Caco-2 (cell line): ENCODE measurements around the gene SNX20. TPM values are rescaled to one million over a fixed set of nuclear protein-coding genes. Genes with fewer than 3 reads are reported as not detected.

Experiments used
- BruUV-seq: library from RNA; stranded (reverse); fragments of 400-500 nt; replicated peaks from 2 replicates; lab custom pipeline; 2021; lab: Mats Ljungman, UMichigan
- CTCF ChIA-PET: fragments of 300-600 bp; sonication (Branson Sonifier 250); formaldehyde crosslinking; loops from one replicate; lab custom pipeline; 2022; ENCODE audit warnings: antibody characterized with exemption; lab: Charles Lee
- POLR2A ChIA-PET: fragments of 300-600 bp; sonication (Branson Sonifier 250); formaldehyde crosslinking; loops from one replicate; lab custom pipeline; 2022; ENCODE audit warnings: antibody characterized with exemption; lab: Charles Lee
- DNase-seq, 2 experiments: peaks; one replicate each; pipeline versions ENCODE4 v3.0.0 to v3.0.0-alpha.2; 2020 to 2022
- H3K27me3 ChIP-seq: replicated peaks from 2 replicates; pipeline ENCODE4 v1.6.0; 2011; ENCODE audit warnings: low read length; ENCODE audit not compliant: control insufficient read depth, insufficient read depth
- H3K36me3 ChIP-seq: 2 replicates; pipeline ENCODE4 v1.5.1; 2011; ENCODE audit warnings: low read length; ENCODE audit not compliant: control insufficient read depth, insufficient read depth
- H3K4me1 ChIP-seq: fragments of 250-450 bp; sonication (Bioruptor Pico); 2 replicates; pipeline ENCODE4 v1.5.1; 2020; ENCODE audit warnings: mild to moderate bottlenecking
- H3K4me3 ChIP-seq: 2 replicates; pipeline ENCODE4 v1.5.1; 2011; ENCODE audit warnings: low read depth, mild to moderate bottlenecking, control low read depth, low read length
- H3K9me3 ChIP-seq: fragments of 250-450 bp; sonication (Bioruptor Pico); 2 replicates; pipeline ENCODE4 v1.5.1; 2020; ENCODE audit warnings: mild to moderate bottlenecking, moderate library complexity
- H3K27ac Mint-ChIP-seq: one replicate; pipeline ENCODE4 v1.8.0; 2022; ENCODE audit warnings: mixed read lengths; ENCODE audit not compliant: unreplicated experiment
- H3K27me3 Mint-ChIP-seq: one replicate; pipeline ENCODE4 v1.8.0; 2022; ENCODE audit warnings: mixed read lengths; ENCODE audit not compliant: insufficient read depth, unreplicated experiment
- H3K36me3 Mint-ChIP-seq: one replicate; pipeline ENCODE4 v1.8.0; 2022; ENCODE audit warnings: mild to moderate bottlenecking, mixed read lengths; ENCODE audit not compliant: insufficient read depth, unreplicated experiment
- H3K4me1 Mint-ChIP-seq: one replicate; pipeline ENCODE4 v1.8.0; 2022; ENCODE audit warnings: low read depth, mixed read lengths; ENCODE audit not compliant: unreplicated experiment
- H3K4me3 Mint-ChIP-seq: one replicate; pipeline ENCODE4 v1.8.0; 2022; ENCODE audit warnings: mild to moderate bottlenecking, moderate library complexity, mixed read lengths; ENCODE audit not compliant: unreplicated experiment
- H3K9me3 Mint-ChIP-seq: one replicate; pipeline ENCODE4 v1.8.0; 2022; ENCODE audit warnings: mixed read lengths; ENCODE audit not compliant: unreplicated experiment
- intact Hi-C: fragments of 100-400 bp; cut with micrococcal nuclease; formaldehyde crosslinking; loops from one replicate; pipeline ENCODE4 v1.10.0; 2022; ENCODE audit not compliant: unreplicated experiment
- total RNA-seq: library from RNA; stranded (reverse); gene quantifications from 2 replicates; pipeline ENCODE4 v1.2.3, GENCODE V29; 2022
- TF ChIP-seq, protein P1 (sequence below), 2 experiments: fragments of 200-600 bp in 1 of 2; IDR thresholded peaks; 1 replicate in 1 of 2; 2 replicates in 1 of 2; pipeline versions ENCODE4 v1.5.1 to v1.8.0; 2011 to 2022; ENCODE audit warnings: antibody characterized with exemption in 1 of 2, control low read depth in 1 of 2, inconsistent platforms in 1 of 2, low read depth in 1 of 2, low read length in 1 of 2, mild to moderate bottlenecking in 1 of 2, moderate library complexity in 1 of 2; ENCODE audit not compliant: insufficient read depth in 1 of 2, severe bottlenecking in 1 of 2, unreplicated experiment in 1 of 2

SNX20 gene
- total RNA-seq, 1 experiment from 2014 or later = not detected

DNA sequence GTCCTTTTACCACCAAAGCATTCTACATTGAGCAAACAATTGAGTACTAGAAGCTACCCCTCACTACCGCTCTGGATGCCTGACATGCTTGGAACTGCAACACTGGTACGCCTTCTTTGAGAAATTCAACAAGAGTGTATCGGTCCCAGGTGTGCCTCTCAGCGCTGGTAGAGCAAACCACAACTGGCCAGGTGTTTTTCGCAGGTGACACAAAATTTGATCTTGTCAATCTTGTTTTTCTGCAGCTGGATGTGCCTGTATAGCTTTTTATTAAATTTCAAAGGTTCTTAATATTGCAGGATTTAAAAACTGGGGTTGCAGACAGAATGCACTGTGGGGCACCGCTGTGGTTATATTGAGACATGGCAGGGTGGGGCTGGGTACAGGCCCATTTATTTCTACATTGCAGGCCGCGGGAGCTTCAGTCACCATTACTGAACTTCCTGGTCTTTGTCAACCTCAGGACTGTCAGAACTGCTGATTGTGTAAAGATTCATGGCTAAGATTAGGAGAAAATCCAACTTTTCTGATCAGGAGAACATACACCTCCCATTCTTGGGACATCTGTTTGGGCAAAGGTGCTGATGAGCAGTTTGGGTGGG lies 4.5 kb upstream of the SNX20 start:
- H3K27me3 ChIP-seq = no peaks in the 10 kb centered on the region
- no peaks in the 10 kb centered on the region for H3K4me1 Mint-ChIP-seq
- POLR2A ChIA-PET = no interaction called here
- H3K4me3 ChIP-seq = no peak overlapping the region
- no peaks in the 10 kb centered on the region; the same call in 1 of the 2 replicates for H3K9me3 ChIP-seq
- H3K27ac Mint-ChIP-seq = no peak overlapping the region
- no peak for DNase-seq
- BruUV-seq = no TSS peak
- no peak overlapping the region for H3K4me3 Mint-ChIP-seq
- no peaks in the 10 kb centered on the region for H3K4me1 ChIP-seq
- CTCF ChIA-PET = no interaction called here
- H3K36me3 ChIP-seq = no peaks in the 10 kb centered on the region; the same call in 1 of the 2 replicates
- H3K36me3 Mint-ChIP-seq = no peaks in the 10 kb centered on the region
- TF ChIP-seq, protein P1, sequence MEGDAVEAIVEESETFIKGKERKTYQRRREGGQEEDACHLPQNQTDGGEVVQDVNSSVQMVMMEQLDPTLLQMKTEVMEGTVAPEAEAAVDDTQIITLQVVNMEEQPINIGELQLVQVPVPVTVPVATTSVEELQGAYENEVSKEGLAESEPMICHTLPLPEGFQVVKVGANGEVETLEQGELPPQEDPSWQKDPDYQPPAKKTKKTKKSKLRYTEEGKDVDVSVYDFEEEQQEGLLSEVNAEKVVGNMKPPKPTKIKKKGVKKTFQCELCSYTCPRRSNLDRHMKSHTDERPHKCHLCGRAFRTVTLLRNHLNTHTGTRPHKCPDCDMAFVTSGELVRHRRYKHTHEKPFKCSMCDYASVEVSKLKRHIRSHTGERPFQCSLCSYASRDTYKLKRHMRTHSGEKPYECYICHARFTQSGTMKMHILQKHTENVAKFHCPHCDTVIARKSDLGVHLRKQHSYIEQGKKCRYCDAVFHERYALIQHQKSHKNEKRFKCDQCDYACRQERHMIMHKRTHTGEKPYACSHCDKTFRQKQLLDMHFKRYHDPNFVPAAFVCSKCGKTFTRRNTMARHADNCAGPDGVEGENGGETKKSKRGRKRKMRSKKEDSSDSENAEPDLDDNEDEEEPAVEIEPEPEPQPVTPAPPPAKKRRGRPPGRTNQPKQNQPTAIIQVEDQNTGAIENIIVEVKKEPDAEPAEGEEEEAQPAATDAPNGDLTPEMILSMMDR (IDR thresholded peaks at IDR 0.05; ENCODE audit: insufficient read depth in 1 of 2, low read depth in 1 of 2, low read length in 1 of 2, severe bottlenecking in 1 of 2, unreplicated experiment in 1 of 2) = no peak
- no peaks in the 10 kb centered on the region for H3K9me3 Mint-ChIP-seq
- intact Hi-C loops = no loop called here
- peaks cover 2% of the 10 kb centered on the region for H3K27me3 Mint-ChIP-seq

DNA sequence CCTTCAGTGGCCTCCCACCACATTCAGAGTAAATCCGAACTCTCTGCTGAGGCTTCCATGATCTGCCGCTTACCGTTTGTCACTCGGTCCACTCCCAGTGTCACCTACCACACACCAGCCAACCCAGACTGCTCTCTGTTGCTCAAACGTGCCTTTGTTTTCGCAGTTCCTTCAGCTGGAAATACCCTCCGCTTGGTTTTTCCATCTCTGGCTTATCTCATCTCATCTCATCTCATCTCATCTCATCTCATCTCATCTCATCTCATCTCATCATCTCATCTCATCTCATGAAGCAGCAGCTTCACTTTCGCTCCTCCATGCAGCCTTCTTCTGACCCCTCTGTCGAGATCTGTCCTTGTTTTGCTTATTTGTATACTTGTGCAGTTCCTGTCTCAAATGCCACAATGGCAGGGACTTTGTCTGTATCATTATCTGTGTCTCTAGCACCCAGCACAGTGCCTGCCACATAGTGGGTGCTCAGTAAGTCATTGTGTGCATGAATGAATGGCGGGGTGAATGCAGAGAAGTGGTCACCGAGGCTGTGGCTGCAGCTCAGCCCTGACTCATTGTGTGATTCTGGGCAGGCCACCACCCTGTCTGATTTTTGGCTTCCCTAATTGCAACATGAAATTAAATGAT lies 3.8 kb upstream of the SNX20 start:
- Histone ChIP-seq H3K4me3 (no peak overlapping the region), H3K36me3 (no peaks in the 10 kb centered on the region; the same call in 1 of the 2 replicates), H3K9me3 (no peaks in the 10 kb centered on the region; the same call in 1 of the 2 replicates), H3K4me1 (no peaks in the 10 kb centered on the region), H3K27me3 (no peaks in the 10 kb centered on the region)
- ChIA-PET CTCF (no interaction called here), POLR2A (no interaction called here)
- Mint-ChIP-seq H3K9me3 (no peaks in the 10 kb centered on the region), H3K27ac (no peak overlapping the region), H3K4me1 (no peaks in the 10 kb centered on the region), H3K4me3 (no peak overlapping the region), H3K27me3 (peaks cover 2% of the 10 kb centered on the region), H3K36me3 (no peaks in the 10 kb centered on the region)
- DNase-seq = no peak
- TF ChIP-seq, protein P1 (IDR thresholded peaks at IDR 0.05; ENCODE audit: insufficient read depth in 1 of 2, low read depth in 1 of 2, low read length in 1 of 2, severe bottlenecking in 1 of 2, unreplicated experiment in 1 of 2) = no peak
- intact Hi-C loops = no loop called here
- no TSS peak for BruUV-seq

DNA sequence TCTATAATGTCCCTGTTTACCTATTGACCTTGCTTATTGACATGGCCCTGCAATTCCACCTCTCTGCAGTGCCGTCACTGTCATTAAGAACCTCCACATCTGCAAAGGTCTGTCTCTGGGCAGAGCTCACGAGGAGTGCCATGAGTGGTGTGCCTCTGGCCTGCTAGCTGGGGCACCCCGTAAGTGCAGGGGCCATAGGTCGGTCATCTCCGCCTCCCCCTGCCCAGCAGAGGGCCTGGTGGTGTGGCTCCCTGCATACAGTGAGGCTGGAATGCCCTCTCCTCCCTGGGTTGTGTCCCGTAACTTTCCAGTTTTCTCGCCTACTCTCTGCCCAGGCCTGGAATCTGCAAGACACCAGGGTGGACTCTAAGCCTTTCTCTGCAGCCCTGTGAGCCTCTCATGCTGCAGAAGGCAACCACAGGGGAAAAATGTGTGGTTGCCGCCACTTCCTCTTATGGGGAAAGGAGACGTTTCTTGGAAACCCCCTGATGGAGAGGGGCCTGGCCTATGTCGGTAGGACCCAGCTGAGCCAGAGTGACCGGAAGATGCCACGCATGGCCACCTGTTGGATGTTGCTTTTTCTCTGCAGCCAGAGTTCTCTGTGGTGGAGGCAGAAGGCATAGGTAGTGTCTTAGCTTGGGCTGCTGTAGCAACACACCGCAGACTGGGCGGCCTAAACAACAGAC lies 2.7 kb upstream of the SNX20 start:
- BruUV-seq = no TSS peak
- H3K9me3 ChIP-seq = no peaks in the 10 kb centered on the region; the same call in 1 of the 2 replicates
- DNase-seq = no peak
- Mint-ChIP-seq H3K4me1 (no peaks in the 10 kb centered on the region), H3K36me3 (no peaks in the 10 kb centered on the region), H3K27ac (no peak overlapping the region), H3K9me3 (no peaks in the 10 kb centered on the region), H3K27me3 (peaks cover under 1% of the 10 kb centered on the region), H3K4me3 (no peak overlapping the region)
- ChIA-PET CTCF (interaction anchor here (2.2 kb wide), 1 partner anchor 123 kb away, joined by 8 read pairs; no protein-coding TSS in a partner anchor), POLR2A (no interaction called here)
- no peak overlapping the region for H3K4me3 ChIP-seq
- H3K36me3 ChIP-seq = no peaks in the 10 kb centered on the region; the same call in 1 of the 2 replicates
- no peaks in the 10 kb centered on the region for H3K27me3 ChIP-seq
- TF ChIP-seq, protein P1 (IDR thresholded peaks at IDR 0.05; ENCODE audit: insufficient read depth in 1 of 2, low read depth in 1 of 2, low read length in 1 of 2, severe bottlenecking in 1 of 2, unreplicated experiment in 1 of 2) = peak in 1 of 2 experiments; percentile 20
- H3K4me1 ChIP-seq = no peaks in the 10 kb centered on the region
- intact Hi-C loops = no loop called here
